GM12878 (cell line): ENCODE measurements around the gene SSUH2. TPM values are rescaled to one million over a fixed set of nuclear protein-coding genes. Genes with fewer than 3 reads are reported as not detected.
"Not testable (repeated sequence)": the region's sequence is repeated elsewhere in the genome, so short reads cannot be mapped to it uniquely, and the experiment has no call there.

Experiments
- ATAC-seq: fragments of 200-7000 bp; cut with Tn5 transposase; 3 replicates; pipeline ENCODE4 v1.9.1; 2020; ENCODE audit warnings: mild to moderate bottlenecking, moderate library complexity
- BruUV-seq: library from RNA; stranded (reverse); fragments of 400-500 nt; replicated peaks from 2 replicates; lab custom pipeline; 2021; lab: Mats Ljungman, UMichigan
- CTCF ChIA-PET: fragments of 300-600 bp; sonication (Branson Sonifier 250); formaldehyde crosslinking; extraction: SDS; loops from one replicate; lab custom pipeline; 2021; ENCODE audit warnings: inconsistent platforms; lab: Yijun Ruan, JAX
- POLR2A ChIA-PET: fragments of 350-600 bp; formaldehyde crosslinking; extraction: SDS; loops from one replicate; lab custom pipeline; 2021; ENCODE audit warnings: inconsistent platforms; lab: Charles Lee
- RAD21 ChIA-PET: fragments of 300-600 bp; sonication (Branson Sonifier 250); formaldehyde crosslinking; loops from one replicate; lab custom pipeline; 2023; ENCODE audit warnings: antibody characterized with exemption; ENCODE audit not compliant: unreplicated experiment; lab: Charles Lee
- SMC1A ChIA-PET: fragments of 300-600 bp; sonication (Branson Sonifier 250); formaldehyde crosslinking; loops from one replicate; lab custom pipeline; 2023; ENCODE audit not compliant: unreplicated experiment, uncharacterized antibody; lab: Charles Lee
- DNase-seq: peaks from one replicate; pipeline ENCODE4 v3.0.0-alpha.2; 2011; ENCODE audit warnings: low read depth, low spot score
- FAIRE-seq: peaks from 3 replicates; lab custom pipeline; 2011; peaks lifted over from hg19 to GRCh38; lab: Jason Lieb, UNC
- H2AFZ ChIP-seq: 2 replicates; pipeline ENCODE4 v1.6.0; 2011; ENCODE audit warnings: low read depth, low read length, control low read depth; ENCODE audit not compliant: control insufficient read depth
- H3K27ac ChIP-seq: 2 replicates; pipeline ENCODE4 v1.5.1; 2011; ENCODE audit warnings: control low read depth; ENCODE audit not compliant: control insufficient read depth, insufficient read depth
- H3K27me3 ChIP-seq, 2 experiments: replicated peaks in 1 of 2; 2 replicates each; pipeline versions ENCODE4 v1.6.0 to v1.6.1; 2011; ENCODE audit warnings: low read length in 1 of 2; ENCODE audit not compliant: control insufficient read depth in 2 of 2, insufficient read depth in 2 of 2
- H3K36me3 ChIP-seq, 2 experiments: 2 replicates each; pipeline ENCODE4 v1.5.1; 2011; ENCODE audit warnings: low read length in 1 of 2; ENCODE audit not compliant: control insufficient read depth in 2 of 2, insufficient read depth in 2 of 2
- H3K4me1 ChIP-seq: 2 replicates; pipeline ENCODE4 v1.6.1; 2011; ENCODE audit warnings: mild to moderate bottlenecking, low read length, moderate library complexity, mixed read lengths; ENCODE audit not compliant: control insufficient read depth, insufficient read depth
- H3K4me2 ChIP-seq: 2 replicates; pipeline ENCODE4 v1.6.0; 2011; ENCODE audit warnings: control low read depth; ENCODE audit not compliant: control insufficient read depth, insufficient read depth
- H3K4me3 ChIP-seq: fragments of 200-600 bp; sonication (generic); 2 replicates; pipeline ENCODE4 v1.5.1; 2016
- H3K79me2 ChIP-seq: 2 replicates; pipeline ENCODE4 v1.6.0; 2011; ENCODE audit warnings: low read length; ENCODE audit not compliant: control insufficient read depth, insufficient read depth
- H3K9ac ChIP-seq: 2 replicates; pipeline ENCODE4 v1.8.0; 2011; ENCODE audit warnings: low read length, control low read depth, mixed read lengths; ENCODE audit not compliant: control insufficient read depth, insufficient read depth
- H3K9me3 ChIP-seq: replicated peaks from 3 replicates; pipeline ENCODE4 v1.5.1; 2011; ENCODE audit warnings: mild to moderate bottlenecking, low read length; ENCODE audit not compliant: control insufficient read depth, insufficient read depth
- H4K20me1 ChIP-seq: 2 replicates; pipeline ENCODE4 v1.6.0; 2011; ENCODE audit not compliant: control insufficient read depth, insufficient read depth
- EED ChIP-seq: sonication (generic); IDR thresholded peaks from 2 replicates; pipeline ENCODE4 v1.6.1; 2016; ENCODE audit warnings: antibody characterized with exemption, low read depth
- EGR1 ChIP-seq, 2 experiments: IDR thresholded peaks; 1 replicate in 1 of 2; 2 replicates in 1 of 2; pipeline ENCODE4 v1.6.1; 2011 to 2012; ENCODE audit warnings: low read depth in 2 of 2, low read length in 2 of 2, borderline replicate concordance in 1 of 2, mild to moderate bottlenecking in 1 of 2, moderate library complexity in 1 of 2
- IKZF2 ChIP-seq, 2 experiments: fragments of 450-650 bp; IDR thresholded peaks; 2 replicates each; pipeline ENCODE4 v1.6.1; 2017; ENCODE audit warnings: mild to moderate bottlenecking in 2 of 2, moderate library complexity in 2 of 2
- POLR2A ChIP-seq: IDR thresholded peaks from 2 replicates; pipeline ENCODE4 v1.6.1; 2011; ENCODE audit warnings: low read depth, mild to moderate bottlenecking, low read length
- POLR2AphosphoS5 ChIP-seq: IDR thresholded peaks from 2 replicates; pipeline ENCODE4 v1.6.1; 2011; ENCODE audit warnings: mild to moderate bottlenecking, low read length, inconsistent platforms
- SIX5 ChIP-seq: IDR thresholded peaks from 2 replicates; pipeline ENCODE4 v1.6.1; 2011; ENCODE audit warnings: mild to moderate bottlenecking, low read depth, low read length, moderate library complexity; ENCODE audit not compliant: severe bottlenecking
- STAT3 ChIP-seq: IDR thresholded peaks from 2 replicates; pipeline ENCODE4 v1.6.1; 2011; ENCODE audit warnings: low read depth, low read length, improper control_type of control experiment
- TCF7 ChIP-seq: IDR thresholded peaks from 2 replicates; pipeline ENCODE4 v1.6.1; 2014; ENCODE audit warnings: antibody characterized with exemption, borderline replicate concordance
- ZBED1 ChIP-seq: IDR thresholded peaks from 2 replicates; pipeline ENCODE4 v1.6.1; 2016; ENCODE audit warnings: borderline replicate concordance
- WGBS: methylation state at CpG from one replicate; pipeline ENCODE4 v1.1.6; 2016; ENCODE audit warnings: low lambda C conversion rate; ENCODE audit not compliant: insufficient replicate concordance, insufficient coverage; ENCODE audit errors: missing lambda C conversion rate; 5-methylcytosine and 5-hydroxymethylcytosine counted together
- in situ Hi-C: fragments of 300-500 bp; cut with MboI; formaldehyde crosslinking; loops from 9 replicates; pipeline ENCODE4 v1.14.3; 2018; ENCODE audit warnings: mixed read lengths
- intact Hi-C: fragments of 100-400 bp; cut with micrococcal nuclease; formaldehyde crosslinking; loops from one replicate; pipeline ENCODE4 v1.14.2; 2022; ENCODE audit not compliant: unreplicated experiment
- polyA plus RNA-seq, 11 experiments: library from polyadenylated mRNA; depleted of rRNA in 4 of 11; unstranded in 6 of 11; stranded (reverse) in 5 of 11; fragments of >200 nt; fragmentation: Nextera tagmentation in 4 of 11; fragmentation: Illumina TruSeq in 1 of 11; extraction: Ambion mirVana in 4 of 11; extraction: Trizol in 1 of 11; gene quantifications; 1 replicate in 1 of 11; 2 replicates in 10 of 11; pipeline versions ENCODE4 v1.2.1 to v1.2.3, GENCODE V29; 2011 to 2016; ENCODE audit warnings: inconsistent platforms in 2 of 11, missing spikeins in 2 of 11, low read depth in 1 of 11
- total RNA-seq, 4 experiments: library from RNA; depleted of rRNA in 3 of 4; stranded (reverse); fragments of >200 nt in 3 of 4; fragmentation: Illumina TruSeq in 1 of 4; extraction: Trizol in 1 of 4; gene quantifications; 2 replicates each; pipeline versions ENCODE4 v1.2.1 to v1.2.3, GENCODE V29; 2013 to 2021
- TF ChIP-seq, protein P1 (sequence below): IDR thresholded peaks from 2 replicates; pipeline ENCODE4 v1.6.1; 2012; ENCODE audit warnings: low read depth, low read length, improper control_type of control experiment
- TF ChIP-seq, protein P2 (sequence below): fragments of 450-650 bp; formaldehyde crosslinking; IDR thresholded peaks from 2 replicates; pipeline ENCODE4 v1.4.0; 2022; ENCODE audit warnings: mild to moderate bottlenecking, moderate library complexity
- TF ChIP-seq, protein P3 (sequence below): fragments of 150-350 bp; IDR thresholded peaks from 2 replicates; pipeline ENCODE4 v1.6.1; 2014; ENCODE audit warnings: mild to moderate bottlenecking, low read depth, low read length

The SSUH2 gene
- total and polyA plus RNA-seq, 10 of the 15 experiments (the other 5 are each of a cell fraction or from before 2014, with no cell fraction given) = 0.09 to 0.26 TPM; not detected in 8

DNA sequence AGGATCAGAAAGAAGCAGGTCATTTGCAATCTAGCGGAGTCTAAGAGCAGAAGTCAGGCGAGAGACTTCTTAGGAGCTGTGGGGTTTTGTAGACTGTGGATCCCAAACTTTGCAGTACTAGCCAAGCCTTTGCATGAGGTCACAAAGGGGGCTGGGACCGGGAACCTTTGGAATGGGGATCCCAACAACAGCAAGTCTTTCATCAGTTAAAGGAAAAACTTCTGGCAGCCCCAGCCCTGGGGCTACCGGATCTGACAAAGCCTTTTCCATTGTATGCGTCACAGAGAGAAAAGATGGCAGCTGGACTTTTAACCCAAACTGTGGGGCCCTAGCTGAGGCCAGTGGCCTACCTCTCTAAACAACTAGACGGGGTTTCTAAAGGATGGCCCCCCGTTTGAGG lies 31.0 kb upstream of the SSUH2 start:
- H4K20me1 ChIP-seq, H3K27ac ChIP-seq, in situ Hi-C loops, H3K4me1 ChIP-seq, H3K9me3 ChIP-seq, FAIRE-seq, H3K27me3 ChIP-seq, H3K36me3 ChIP-seq, H3K4me2 ChIP-seq, H3K9ac ChIP-seq, H3K4me3 ChIP-seq, H2AFZ ChIP-seq, H3K79me2 ChIP-seq, BruUV-seq, intact Hi-C loops, RAD21 ChIA-PET, DNase-seq, POLR2A ChIA-PET, SMC1A ChIA-PET, ATAC-seq, CTCF ChIA-PET: not testable (repeated sequence)
- WGBS = 41% methylated on average over 7 of the region's 7 CpGs

DNA sequence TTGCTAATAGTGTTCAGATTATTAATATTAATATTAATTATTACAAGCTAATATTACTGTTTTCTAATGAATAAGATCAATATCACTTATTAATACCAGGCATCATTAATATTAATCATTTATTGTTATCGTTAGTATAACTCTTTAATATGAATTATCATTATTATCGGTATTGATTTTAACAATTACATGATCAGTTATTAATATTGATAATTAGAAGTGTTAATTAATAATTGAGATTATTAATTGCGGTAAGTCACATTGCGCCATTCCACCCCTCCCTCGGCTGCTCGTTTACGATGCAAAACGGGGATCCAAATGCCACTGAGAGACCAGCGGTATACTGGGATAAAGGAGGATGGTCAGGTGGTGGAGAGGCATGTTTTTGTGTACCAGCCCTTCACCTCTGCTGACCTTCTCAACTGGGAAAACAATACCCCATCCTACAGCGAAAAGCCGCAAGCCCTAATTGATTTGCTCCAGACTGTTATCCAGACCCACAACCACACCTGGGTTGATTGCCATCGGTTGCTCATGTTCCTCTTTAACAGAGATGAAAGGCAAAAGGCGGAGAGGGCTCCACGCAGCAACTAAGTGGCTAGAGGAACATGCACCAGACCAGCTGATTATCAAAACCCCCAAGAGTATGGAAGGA lies 28.6 kb upstream of the SSUH2 start:
- no TSS peak for BruUV-seq
- FAIRE-seq (no peak), DNase-seq (no peak), ATAC-seq (no peak)
- ChIA-PET POLR2A (no interaction called here), CTCF (no interaction called here), RAD21 (no interaction called here), SMC1A (interaction anchor here (0.9 kb wide), 1 partner anchor 12 kb away, joined by 4 read pairs; no protein-coding TSS in a partner anchor)
- Histone ChIP-seq H3K27ac (no peak overlapping the region), H3K79me2 (no peaks in the 10 kb centered on the region), H3K4me1 (no peaks in the 10 kb centered on the region), H3K9me3 (no peaks in the 10 kb centered on the region), H3K27me3 (no peaks in the 10 kb centered on the region), H3K36me3 (no peaks in the 10 kb centered on the region), H2AFZ (no peak overlapping the region), H3K9ac (no peak overlapping the region), H3K4me3 (no peak overlapping the region), H4K20me1 (no peaks in the 10 kb centered on the region), H3K4me2 (no peak overlapping the region)
- intact Hi-C loops (no loop called here), in situ Hi-C loops (no loop called here)
- WGBS = 63% methylated on average over 14 of the region's 14 CpGs
- no peak for TF ChIP-seq EED
- TF ChIP-seq STAT3 = no peak
- no peak for TF ChIP-seq EGR1 (IDR thresholded peaks at IDR 0.05; ENCODE audit: borderline replicate concordance in 1 of 2, low read depth in 2 of 2, low read length in 2 of 2)
- no peak for TF ChIP-seq POLR2A
- no peak for TF ChIP-seq SIX5
- TF ChIP-seq, protein P1, sequence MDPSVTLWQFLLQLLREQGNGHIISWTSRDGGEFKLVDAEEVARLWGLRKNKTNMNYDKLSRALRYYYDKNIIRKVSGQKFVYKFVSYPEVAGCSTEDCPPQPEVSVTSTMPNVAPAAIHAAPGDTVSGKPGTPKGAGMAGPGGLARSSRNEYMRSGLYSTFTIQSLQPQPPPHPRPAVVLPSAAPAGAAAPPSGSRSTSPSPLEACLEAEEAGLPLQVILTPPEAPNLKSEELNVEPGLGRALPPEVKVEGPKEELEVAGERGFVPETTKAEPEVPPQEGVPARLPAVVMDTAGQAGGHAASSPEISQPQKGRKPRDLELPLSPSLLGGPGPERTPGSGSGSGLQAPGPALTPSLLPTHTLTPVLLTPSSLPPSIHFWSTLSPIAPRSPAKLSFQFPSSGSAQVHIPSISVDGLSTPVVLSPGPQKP = no peak
- no peak for TF ChIP-seq IKZF2 (IDR thresholded peaks at IDR 0.05)
- TF ChIP-seq ZBED1 = no peak
- TF ChIP-seq, protein P2, sequence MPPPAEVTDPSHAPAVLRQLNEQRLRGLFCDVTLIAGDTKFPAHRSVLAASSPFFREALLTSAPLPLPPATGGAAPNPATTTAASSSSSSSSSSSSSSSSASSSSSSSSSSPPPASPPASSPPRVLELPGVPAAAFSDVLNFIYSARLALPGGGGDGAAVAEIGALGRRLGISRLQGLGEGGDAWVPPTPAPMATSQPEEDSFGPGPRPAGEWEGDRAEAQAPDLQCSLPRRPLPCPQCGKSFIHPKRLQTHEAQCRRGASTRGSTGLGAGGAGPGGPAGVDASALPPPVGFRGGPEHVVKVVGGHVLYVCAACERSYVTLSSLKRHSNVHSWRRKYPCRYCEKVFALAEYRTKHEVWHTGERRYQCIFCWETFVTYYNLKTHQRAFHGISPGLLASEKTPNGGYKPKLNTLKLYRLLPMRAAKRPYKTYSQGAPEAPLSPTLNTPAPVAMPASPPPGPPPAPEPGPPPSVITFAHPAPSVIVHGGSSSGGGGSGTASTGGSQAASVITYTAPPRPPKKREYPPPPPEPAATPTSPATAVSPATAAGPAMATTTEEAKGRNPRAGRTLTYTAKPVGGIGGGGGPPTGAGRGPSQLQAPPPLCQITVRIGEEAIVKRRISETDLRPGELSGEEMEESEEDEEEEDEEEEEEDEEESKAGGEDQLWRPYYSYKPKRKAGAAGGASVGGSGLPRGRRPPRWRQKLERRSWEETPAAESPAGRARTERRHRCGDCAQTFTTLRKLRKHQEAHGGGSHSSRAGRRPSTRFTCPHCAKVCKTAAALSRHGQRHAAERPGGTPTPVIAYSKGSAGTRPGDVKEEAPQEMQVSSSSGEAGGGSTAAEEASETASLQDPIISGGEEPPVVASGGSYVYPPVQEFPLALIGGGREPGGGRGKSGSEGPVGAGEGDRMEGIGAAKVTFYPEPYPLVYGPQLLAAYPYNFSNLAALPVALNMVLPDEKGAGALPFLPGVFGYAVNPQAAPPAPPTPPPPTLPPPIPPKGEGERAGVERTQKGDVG (CRISPR knock-in tag) = no peak
- no peak for TF ChIP-seq POLR2AphosphoS5
- TF ChIP-seq, protein P3, sequence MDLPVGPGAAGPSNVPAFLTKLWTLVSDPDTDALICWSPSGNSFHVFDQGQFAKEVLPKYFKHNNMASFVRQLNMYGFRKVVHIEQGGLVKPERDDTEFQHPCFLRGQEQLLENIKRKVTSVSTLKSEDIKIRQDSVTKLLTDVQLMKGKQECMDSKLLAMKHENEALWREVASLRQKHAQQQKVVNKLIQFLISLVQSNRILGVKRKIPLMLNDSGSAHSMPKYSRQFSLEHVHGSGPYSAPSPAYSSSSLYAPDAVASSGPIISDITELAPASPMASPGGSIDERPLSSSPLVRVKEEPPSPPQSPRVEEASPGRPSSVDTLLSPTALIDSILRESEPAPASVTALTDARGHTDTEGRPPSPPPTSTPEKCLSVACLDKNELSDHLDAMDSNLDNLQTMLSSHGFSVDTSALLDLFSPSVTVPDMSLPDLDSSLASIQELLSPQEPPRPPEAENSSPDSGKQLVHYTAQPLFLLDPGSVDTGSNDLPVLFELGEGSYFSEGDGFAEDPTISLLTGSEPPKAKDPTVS = no peak
- no peak for TF ChIP-seq TCF7
